Neural cell (in vitro differentiated cells): ENCODE data around the gene VAT1L. TPM values are rescaled to one million over a fixed set of nuclear protein-coding genes. Genes with fewer than 3 reads are reported as not detected.

Source experiments
- H2AFZ ChIP-seq: fragments of 200-600, 300-800 bp; sonication (generic), shearing (Covaris generic); 2 replicates; pipeline ENCODE4 v1.6.0; 2014; ENCODE audit warnings: low read depth, mild to moderate bottlenecking, antibody characterized with exemption, low read length, moderate library complexity
- H3F3A ChIP-seq: fragments of 200-600 bp; shearing (Covaris generic); 2 replicates; pipeline ENCODE4 v1.6.1; 2016; ENCODE audit warnings: mild to moderate bottlenecking, moderate library complexity, mixed read lengths, antibody characterized with exemption, low read length; ENCODE audit not compliant: insufficient read depth, poor library complexity, severe bottlenecking
- H3K27ac ChIP-seq: fragments of 200-600, 300-800 bp; sonication (generic), shearing (Covaris generic); 2 replicates; pipeline ENCODE4 v1.5.1; 2014; ENCODE audit warnings: mild to moderate bottlenecking, low read length, moderate library complexity
- H3K27me3 ChIP-seq: fragments of 300-800, 200-600 bp; sonication (generic), shearing (Covaris generic); 2 replicates; pipeline ENCODE4 v1.6.0; 2014; ENCODE audit warnings: mild to moderate bottlenecking, low read depth, low read length, moderate library complexity; ENCODE audit not compliant: insufficient read depth
- H3K36me3 ChIP-seq: fragments of 300-800, 200-600 bp; sonication (generic), shearing (Covaris generic); 2 replicates; pipeline ENCODE4 v1.5.1; 2014; ENCODE audit warnings: mild to moderate bottlenecking, antibody characterized with exemption, low read length, moderate library complexity; ENCODE audit not compliant: insufficient read depth
- H3K4me2 ChIP-seq: fragments of 300-800, 200-600 bp; sonication (generic), shearing (Covaris generic); 2 replicates; pipeline ENCODE4 v1.6.0; 2014; ENCODE audit warnings: mild to moderate bottlenecking, low read length
- H3K4me3 ChIP-seq: fragments of 300-800, 200-600 bp; sonication (generic), shearing (Covaris generic); 2 replicates; pipeline ENCODE4 v1.5.1; 2014; ENCODE audit warnings: mild to moderate bottlenecking, low read length, moderate library complexity
- H3K79me2 ChIP-seq: fragments of 200-600 bp; shearing (Covaris generic); replicated peaks from 2 replicates; pipeline ENCODE4 v1.6.0; 2014; ENCODE audit warnings: mild to moderate bottlenecking, low read length, moderate library complexity; ENCODE audit not compliant: insufficient read depth
- H3K9ac ChIP-seq: fragments of 300-800, 200-600 bp; sonication (generic), shearing (Covaris generic); 2 replicates; pipeline ENCODE4 v1.6.1; 2016; ENCODE audit warnings: mild to moderate bottlenecking, low read length, mixed read lengths
- H3K9me2 ChIP-seq: fragments of 200-600 bp; shearing (Covaris generic); 2 replicates; pipeline ENCODE4 v1.6.1; 2016; ENCODE audit warnings: mild to moderate bottlenecking, low read length, mixed read lengths; ENCODE audit not compliant: insufficient read depth
- H3K9me3 ChIP-seq: fragments of 200-600, 300-800 bp; sonication (generic), shearing (Covaris generic); 2 replicates; pipeline ENCODE4 v1.6.1; 2016; ENCODE audit warnings: mild to moderate bottlenecking, mixed run types, low read length, moderate library complexity, mixed read lengths
- H4K20me1 ChIP-seq: fragments of 200-600 bp; shearing (Covaris generic); 2 replicates; pipeline ENCODE4 v1.6.1; 2016; ENCODE audit warnings: mild to moderate bottlenecking, mixed run types; ENCODE audit not compliant: insufficient read depth
- CTCF ChIP-seq: fragments of 450-650 bp; IDR thresholded peaks from 2 replicates; pipeline ENCODE4 v1.5.1; 2014; ENCODE audit warnings: antibody characterized with exemption, mild to moderate bottlenecking, moderate library complexity; ENCODE audit not compliant: poor library complexity, severe bottlenecking
- EP300 ChIP-seq: fragments of 450-650 bp; conservative IDR thresholded peaks from 2 replicates; pipeline ENCODE4 v1.6.1; 2014; ENCODE audit warnings: antibody characterized with exemption, mild to moderate bottlenecking, moderate library complexity; ENCODE audit not compliant: poor library complexity, severe bottlenecking
- EZH2 ChIP-seq: fragments of 200-600, 300-800 bp; shearing (Covaris generic), sonication (generic); IDR thresholded peaks from 2 replicates; pipeline ENCODE4 v1.6.1; 2014; ENCODE audit warnings: antibody characterized with exemption, low read length, borderline replicate concordance, mild to moderate bottlenecking; ENCODE audit not compliant: insufficient read depth, poor library complexity, severe bottlenecking
- MXI1 ChIP-seq: fragments of 450-650 bp; conservative IDR thresholded peaks from 2 replicates; pipeline ENCODE4 v1.6.1; 2014; ENCODE audit warnings: antibody characterized with exemption, mild to moderate bottlenecking; ENCODE audit not compliant: poor library complexity, severe bottlenecking
- POLR2AphosphoS5 ChIP-seq: IDR thresholded peaks from 2 replicates; pipeline ENCODE4 v1.6.1; 2012
- RAD21 ChIP-seq: fragments of 450-650 bp; conservative IDR thresholded peaks from 2 replicates; pipeline ENCODE4 v1.6.1; 2014; ENCODE audit warnings: antibody characterized with exemption, mild to moderate bottlenecking, moderate library complexity
- REST ChIP-seq: IDR thresholded peaks from 2 replicates; pipeline ENCODE4 v1.6.1; 2012; ENCODE audit warnings: borderline replicate concordance
- SMC3 ChIP-seq: fragments of 450-650 bp; conservative IDR thresholded peaks from 2 replicates; pipeline ENCODE4 v1.6.1; 2014; ENCODE audit warnings: antibody characterized with exemption, mild to moderate bottlenecking, moderate library complexity; ENCODE audit not compliant: poor library complexity
- TAF1 ChIP-seq: IDR thresholded peaks from 2 replicates; pipeline ENCODE4 v1.6.1; 2012; ENCODE audit warnings: low read depth
- polyA plus RNA-seq: library from polyadenylated mRNA; depleted of rRNA; stranded (reverse); fragments of >200 nt; gene quantifications from 2 replicates; pipeline ENCODE4 v1.2.3, GENCODE V29; 2014

The VAT1L gene
- polyA plus RNA-seq, 1 donor from 2014 or later: 54.5 TPM

- H3K4me3 ChIP-seq: no peak overlapping the region
- no peaks in the 10 kb centered on the region for H3F3A ChIP-seq
- no peaks in the 10 kb centered on the region for H3K27me3 ChIP-seq
- TF ChIP-seq RAD21 (no peak), TAF1 (no peak), SMC3 (no peak), POLR2AphosphoS5 (no peak), EZH2 (no peak), MXI1 (no peak), CTCF (no peak), EP300 (no peak), REST (no peak)
- H2AFZ ChIP-seq: no peak overlapping the region
- H3K9me3 ChIP-seq: no peaks in the 10 kb centered on the region
- H3K9me2 ChIP-seq: no peaks in the 10 kb centered on the region
- H3K4me2 ChIP-seq: no peak overlapping the region
- no peaks in the 10 kb centered on the region for H3K36me3 ChIP-seq
- H3K27ac ChIP-seq: no peak overlapping the region
- no peaks in the 10 kb centered on the region for H3K79me2 ChIP-seq
- H3K9ac ChIP-seq: no peak overlapping the region
- H4K20me1 ChIP-seq: no peaks in the 10 kb centered on the region
Observed at GRCh38 chr16:77881355-77882030, 93.1 kb downstream of the VAT1L start.

GRCh38 chr16:77882358-77882757 lies 94.0 kb downstream of the VAT1L start:
- Histone ChIP-seq H3K9me3 (no peaks in the 10 kb centered on the region), H3F3A (no peaks in the 10 kb centered on the region), H3K27ac (no peak overlapping the region), H3K4me3 (no peak overlapping the region), H3K9ac (no peak overlapping the region), H3K36me3 (no peaks in the 10 kb centered on the region), H4K20me1 (no peaks in the 10 kb centered on the region), H3K79me2 (no peaks in the 10 kb centered on the region), H2AFZ (no peak overlapping the region), H3K27me3 (no peaks in the 10 kb centered on the region), H3K4me2 (no peak overlapping the region), H3K9me2 (no peaks in the 10 kb centered on the region)
- no peak for TF ChIP-seq RAD21
- TF ChIP-seq POLR2AphosphoS5: no peak
- TF ChIP-seq TAF1: no peak
